GM19043 (cell line): ENCODE results near the gene ZNF735.
"Not testable (repeated sequence)": the region's sequence is repeated elsewhere in the genome, so short reads cannot be mapped to it uniquely, and the experiment has no call there.

Experiments used
- ATAC-seq: cut with Tn5 transposase; IDR thresholded peaks from one replicate; pipeline ENCODE4 v1.9.1; 2021; ENCODE audit warnings: low read depth; ENCODE audit not compliant: unreplicated experiment

Gene ZNF735

DNA sequence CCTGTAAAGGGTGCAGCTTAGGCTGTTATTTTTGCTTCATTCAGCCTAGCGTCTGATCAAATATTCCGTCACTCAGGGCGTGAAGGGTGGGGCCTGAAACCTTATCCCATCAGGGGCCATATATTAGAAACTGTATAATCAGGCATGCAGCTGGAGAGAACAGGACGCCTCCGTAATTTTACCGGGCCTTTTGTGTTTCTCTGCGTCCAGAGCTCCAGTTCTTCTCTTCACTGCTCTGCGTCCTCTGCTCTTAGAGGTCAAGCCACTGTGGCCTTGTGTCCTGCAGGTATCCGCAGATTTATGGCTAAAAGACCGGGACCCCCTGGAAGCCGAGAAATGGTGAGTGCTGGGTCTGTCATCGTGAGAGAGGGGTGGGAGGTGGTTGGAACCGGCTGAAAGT, at the start of gene ZNF735:
ZNF735 (plus strand) TSS at position 301 of the 400 bp plus-strand sequence; CDS start at position 301, 0 bp downstream.
- no peak for ATAC-seq

- ATAC-seq, result not testable (repeated sequence)
Measured at GRCh38 chr7:64170974-64171373, 36.0 kb upstream of the ZNF735 start.

DNA sequence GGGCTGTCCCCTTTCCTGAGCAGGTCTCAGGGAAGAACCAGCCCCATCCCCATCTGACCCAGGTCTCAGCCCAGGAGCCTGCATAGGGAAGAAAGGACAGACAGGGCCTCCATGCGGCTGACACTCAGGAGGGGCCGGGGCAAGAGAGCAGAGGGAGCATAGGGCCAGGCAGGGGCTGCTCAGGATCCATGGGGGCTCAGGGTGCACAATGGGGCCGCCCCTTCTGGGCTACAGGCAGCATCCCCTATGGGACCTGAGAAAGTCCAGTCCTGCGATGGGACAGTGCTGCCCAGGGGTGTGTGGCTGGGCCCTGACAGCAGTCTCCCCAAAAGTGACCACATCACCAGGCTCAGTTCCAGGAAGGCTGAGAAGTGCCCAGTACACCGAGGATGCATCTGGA, 32.7 kb upstream of the ZNF735 start:
- ATAC-seq, result no peak

GRCh38 chr7:64174941-64175340, 32.1 kb upstream of the ZNF735 start:
- ATAC-seq, result no peak

GRCh38 chr7:64180989-64181388, 26.0 kb upstream of the ZNF735 start:
- no peak for ATAC-seq

- no peak for ATAC-seq
Measured at GRCh38 chr7:64181586-64181985, 25.4 kb upstream of the ZNF735 start.

DNA sequence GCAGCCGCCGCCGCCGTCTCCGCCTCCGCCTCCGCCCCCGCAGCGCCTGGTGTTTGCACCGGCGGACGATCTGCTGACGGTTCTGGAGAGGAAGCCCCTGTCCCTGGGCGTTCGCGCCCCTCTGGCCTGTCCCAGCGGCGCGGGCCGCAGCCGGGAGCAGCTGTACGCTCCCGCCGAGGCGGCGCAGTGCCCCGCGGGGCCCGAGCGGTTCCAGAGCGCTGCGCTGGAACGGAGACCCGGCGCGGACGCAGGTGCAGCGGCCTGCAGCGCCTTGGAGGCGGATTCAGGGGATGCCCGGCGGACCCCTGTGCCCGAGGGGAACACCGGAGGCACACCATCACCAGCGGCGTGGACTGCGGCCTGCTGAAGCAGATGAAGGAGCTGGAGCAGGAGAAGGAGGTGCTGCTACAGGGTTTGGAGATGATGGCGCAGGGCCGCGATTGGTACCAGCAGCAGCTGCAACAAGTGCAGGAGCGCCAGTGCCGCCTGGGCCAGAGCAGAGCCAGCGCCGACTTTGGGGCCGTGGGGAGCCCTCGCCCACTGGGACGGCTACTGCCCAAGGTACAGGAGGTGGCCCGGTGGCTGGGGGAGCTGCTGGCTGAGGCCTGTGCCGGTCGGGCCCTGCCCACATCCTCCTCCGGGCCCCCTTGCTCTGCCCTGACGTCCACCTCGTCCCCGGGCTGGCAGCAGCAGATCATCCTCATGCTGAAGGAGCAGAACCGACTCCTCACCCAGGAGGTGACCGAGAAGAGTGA, 24.8 kb upstream of the ZNF735 start:
- ATAC-seq, result no peak

DNA sequence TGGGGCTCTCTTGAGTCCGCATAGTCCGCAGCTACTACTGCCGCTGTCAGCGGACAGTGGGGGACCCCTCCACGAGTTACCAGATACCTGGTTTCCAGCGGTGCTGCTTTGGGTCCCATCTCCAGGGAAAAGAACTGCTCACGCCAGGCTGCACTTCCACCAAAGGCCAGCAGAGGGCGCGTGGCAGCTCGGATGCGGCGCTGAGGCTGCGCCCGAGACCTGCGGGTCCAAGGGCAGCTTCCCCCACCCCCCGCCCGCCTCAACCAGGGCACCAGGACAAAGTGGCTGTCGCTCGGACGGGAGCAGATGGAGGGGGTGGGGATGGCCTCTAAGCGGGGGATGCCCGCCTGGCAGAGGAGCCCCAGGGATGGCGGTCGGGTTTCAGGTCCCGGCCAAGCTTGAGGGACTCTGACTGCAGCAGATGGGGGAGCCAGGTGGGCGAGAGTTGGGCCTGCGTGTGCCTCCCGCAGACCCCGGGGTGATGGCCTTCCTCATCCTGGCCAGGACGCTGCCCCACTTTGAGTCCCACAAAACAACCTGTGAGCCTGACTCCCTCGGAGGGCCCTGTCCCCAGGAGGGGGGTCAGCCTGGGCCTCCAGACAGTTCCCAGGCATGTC, 23.8 kb upstream of the ZNF735 start:
- no peak for ATAC-seq

DNA sequence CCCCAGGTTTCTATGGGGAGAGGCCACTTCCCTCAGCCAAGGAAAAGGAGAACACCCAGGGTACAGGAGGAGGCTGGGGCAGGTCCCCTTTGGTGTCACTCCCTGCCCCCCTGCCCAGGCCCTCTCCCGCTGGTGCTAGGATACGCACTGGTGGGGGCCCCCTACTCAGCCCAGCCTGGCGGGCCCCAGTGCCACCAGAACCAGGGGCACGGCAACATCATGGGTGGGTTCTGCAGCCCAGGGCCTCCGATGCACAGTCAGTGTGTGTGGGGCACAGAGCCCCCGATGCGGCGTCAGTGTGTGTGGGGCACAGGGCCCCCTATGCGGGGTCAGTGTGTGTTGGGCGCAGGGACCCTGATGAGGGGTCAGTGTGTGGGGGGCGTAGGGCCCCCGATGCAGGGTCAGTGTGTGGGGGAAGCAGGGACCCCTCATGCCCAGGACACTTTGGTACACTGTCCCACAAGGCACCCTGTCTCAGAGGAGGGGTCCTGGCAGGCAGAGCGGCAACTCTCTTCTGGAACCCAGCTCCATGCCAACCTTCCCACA, 23.1 kb upstream of the ZNF735 start:
- ATAC-seq, result no peak

- no peak for ATAC-seq
Measured at GRCh38 chr7:64184376-64184775, 22.6 kb upstream of the ZNF735 start.

GRCh38 chr7:64187408-64187807, 19.6 kb upstream of the ZNF735 start:
- no peak for ATAC-seq

- no peak for ATAC-seq
Measured at GRCh38 chr7:64192148-64192704, 14.8 kb upstream of the ZNF735 start.

DNA sequence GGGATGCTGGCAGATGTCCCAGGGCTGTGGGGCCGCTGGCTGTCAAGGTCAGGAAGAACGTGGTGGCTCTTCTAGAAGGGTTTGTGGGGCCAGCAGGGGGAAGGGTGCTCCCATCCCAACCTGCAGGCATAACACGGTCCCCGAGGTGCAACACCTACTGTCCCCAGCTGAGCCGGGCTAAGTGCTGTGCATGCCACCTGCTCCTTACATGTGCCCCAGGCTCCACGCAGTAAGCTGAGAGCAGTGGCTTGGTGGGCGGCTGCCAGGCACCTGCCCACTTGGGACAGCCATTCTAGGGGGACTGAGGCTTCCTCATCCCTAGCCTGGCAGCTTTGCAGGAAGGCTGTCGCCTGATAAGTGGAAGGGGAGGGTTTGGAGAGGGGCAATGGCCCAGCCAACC, 14.2 kb upstream of the ZNF735 start:
- ATAC-seq, result no peak

GRCh38 chr7:64219710-64220298, 12.8 kb downstream of the ZNF735 start:
- ATAC-seq, result not testable (repeated sequence)

GRCh38 chr7:64223366-64223765, 16.4 kb downstream of the ZNF735 start:
- no peak for ATAC-seq

GRCh38 chr7:64228174-64228573, 21.2 kb downstream of the ZNF735 start, which contains the start of gene ZNF679:
ZNF679 (plus strand) TSS chr7:64228474; CDS start chr7:64249118, 20,644 bp downstream.
- not testable (repeated sequence) for ATAC-seq

DNA sequence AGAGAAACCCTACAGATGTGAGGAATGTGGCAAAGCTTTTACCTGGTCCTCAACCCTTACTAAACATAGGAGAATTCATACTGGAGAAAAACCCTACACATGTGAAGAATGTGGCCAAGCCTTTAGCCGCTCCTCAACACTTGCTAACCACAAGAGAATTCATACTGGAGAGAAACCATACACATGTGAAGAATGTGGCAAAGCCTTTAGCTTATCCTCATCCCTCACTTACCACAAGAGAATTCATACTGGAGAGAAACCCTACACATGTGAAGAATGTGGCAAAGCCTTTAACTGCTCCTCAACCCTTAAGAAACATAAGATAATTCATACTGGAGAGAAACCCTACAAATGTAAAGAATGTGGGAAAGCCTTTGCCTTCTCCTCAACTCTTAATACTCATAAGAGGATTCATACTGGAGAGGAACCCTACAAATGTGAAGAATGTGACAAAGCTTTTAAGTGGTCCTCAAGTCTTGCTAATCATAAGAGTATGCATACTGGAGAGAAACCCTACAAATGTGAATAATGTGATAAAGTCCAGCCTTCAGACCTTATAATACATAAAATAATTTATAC, 59.4 kb downstream of the ZNF735 start:
- no peak for ATAC-seq
